Measurements from ENCODE around the gene RHBDF1. TPM values are rescaled to one million over a fixed set of nuclear protein-coding genes. Genes with fewer than 3 reads are reported as not detected.

Gene RHBDF1
- total and polyA plus RNA-seq, 2 of the 13 experiments (the other 11 are each of a cell fraction or from before 2014, with no cell fraction given) = 5.4 to 26.9 TPM

DNA sequence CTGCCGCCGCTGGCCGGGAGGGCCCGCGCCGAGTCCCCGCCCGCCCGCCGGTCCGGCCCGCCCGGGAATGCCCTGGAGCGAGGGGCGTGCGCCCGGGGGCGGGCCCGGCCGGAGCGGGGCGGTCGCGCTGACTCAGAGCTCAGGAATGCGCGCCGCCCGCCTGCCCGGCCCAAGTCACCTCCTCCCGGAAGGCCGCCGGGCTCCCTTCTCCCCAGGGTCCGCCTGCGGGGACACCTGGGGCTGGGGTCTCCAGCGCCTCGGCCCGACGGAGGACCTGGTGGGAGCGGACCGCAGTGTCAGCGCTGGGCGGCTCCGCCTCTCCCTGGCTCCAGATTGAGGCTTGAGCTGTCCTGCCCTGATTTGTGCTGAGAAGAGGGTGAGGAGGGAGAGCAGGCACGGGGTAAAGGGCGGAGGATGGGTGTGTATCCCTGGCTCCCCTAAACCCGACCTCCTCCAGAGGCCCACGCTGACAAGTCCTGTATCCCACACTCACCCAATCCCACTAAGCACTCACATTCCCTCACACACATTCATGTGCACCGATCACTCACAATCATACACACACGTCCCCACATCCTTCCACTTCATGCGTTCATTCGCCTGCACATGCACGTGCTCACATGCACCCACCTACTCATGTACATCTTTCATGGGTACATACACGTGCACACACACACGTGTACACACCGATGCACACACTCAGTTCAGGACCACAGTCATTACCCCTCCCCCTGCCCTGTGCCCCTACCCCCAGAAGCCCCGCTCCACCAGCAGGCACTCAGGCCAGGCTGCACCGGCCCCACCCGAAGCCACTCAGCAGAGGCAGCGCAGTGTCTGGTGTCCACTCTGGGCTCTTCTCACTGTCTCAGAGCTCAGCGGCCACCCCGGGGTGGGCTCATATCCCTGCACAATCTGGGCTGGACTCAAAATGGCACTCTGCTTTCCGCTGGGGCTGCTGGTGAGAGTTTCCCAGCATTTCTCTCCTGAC, at the start of gene RHBDF1 (continued):
- TF ChIP-seq, protein P1, sequence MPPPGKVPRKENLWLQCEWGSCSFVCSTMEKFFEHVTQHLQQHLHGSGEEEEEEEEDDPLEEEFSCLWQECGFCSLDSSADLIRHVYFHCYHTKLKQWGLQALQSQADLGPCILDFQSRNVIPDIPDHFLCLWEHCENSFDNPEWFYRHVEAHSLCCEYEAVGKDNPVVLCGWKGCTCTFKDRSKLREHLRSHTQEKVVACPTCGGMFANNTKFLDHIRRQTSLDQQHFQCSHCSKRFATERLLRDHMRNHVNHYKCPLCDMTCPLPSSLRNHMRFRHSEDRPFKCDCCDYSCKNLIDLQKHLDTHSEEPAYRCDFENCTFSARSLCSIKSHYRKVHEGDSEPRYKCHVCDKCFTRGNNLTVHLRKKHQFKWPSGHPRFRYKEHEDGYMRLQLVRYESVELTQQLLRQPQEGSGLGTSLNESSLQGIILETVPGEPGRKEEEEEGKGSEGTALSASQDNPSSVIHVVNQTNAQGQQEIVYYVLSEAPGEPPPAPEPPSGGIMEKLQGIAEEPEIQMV (CRISPR knock-in tag; IDR thresholded peaks at IDR 0.05; ENCODE audit: low read depth) = no peak
- TF ChIP-seq, protein P2, sequence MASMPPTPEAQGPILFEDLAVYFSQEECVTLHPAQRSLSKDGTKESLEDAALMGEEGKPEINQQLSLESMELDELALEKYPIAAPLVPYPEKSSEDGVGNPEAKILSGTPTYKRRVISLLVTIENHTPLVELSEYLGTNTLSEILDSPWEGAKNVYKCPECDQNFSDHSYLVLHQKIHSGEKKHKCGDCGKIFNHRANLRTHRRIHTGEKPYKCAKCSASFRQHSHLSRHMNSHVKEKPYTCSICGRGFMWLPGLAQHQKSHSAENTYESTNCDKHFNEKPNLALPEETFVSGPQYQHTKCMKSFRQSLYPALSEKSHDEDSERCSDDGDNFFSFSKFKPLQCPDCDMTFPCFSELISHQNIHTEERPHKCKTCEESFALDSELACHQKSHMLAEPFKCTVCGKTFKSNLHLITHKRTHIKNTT (CRISPR knock-in tag; IDR thresholded peaks at IDR 0.05) = no peak
- no peak for TF ChIP-seq ZNF264 (CRISPR knock-in tag; IDR thresholded peaks at IDR 0.05)
- no peak for TF ChIP-seq ZNF180 (CRISPR knock-in tag; IDR thresholded peaks at IDR 0.05; ENCODE audit: borderline replicate concordance, low read depth)
- no peak for TF ChIP-seq NFYB (CRISPR knock-in tag; IDR thresholded peaks at IDR 0.05)
- TF ChIP-seq ADNP (CRISPR knock-in tag; IDR thresholded peaks at IDR 0.05) = peak; percentile 87
- TF ChIP-seq HIVEP1 (CRISPR knock-in tag; IDR thresholded peaks at IDR 0.05) = no peak
- TF ChIP-seq RBM39 (IDR thresholded peaks at IDR 0.05; ENCODE audit: low read depth, low read length, poor library complexity, severe bottlenecking) = peak; percentile 68
- TF ChIP-seq, protein P3, sequence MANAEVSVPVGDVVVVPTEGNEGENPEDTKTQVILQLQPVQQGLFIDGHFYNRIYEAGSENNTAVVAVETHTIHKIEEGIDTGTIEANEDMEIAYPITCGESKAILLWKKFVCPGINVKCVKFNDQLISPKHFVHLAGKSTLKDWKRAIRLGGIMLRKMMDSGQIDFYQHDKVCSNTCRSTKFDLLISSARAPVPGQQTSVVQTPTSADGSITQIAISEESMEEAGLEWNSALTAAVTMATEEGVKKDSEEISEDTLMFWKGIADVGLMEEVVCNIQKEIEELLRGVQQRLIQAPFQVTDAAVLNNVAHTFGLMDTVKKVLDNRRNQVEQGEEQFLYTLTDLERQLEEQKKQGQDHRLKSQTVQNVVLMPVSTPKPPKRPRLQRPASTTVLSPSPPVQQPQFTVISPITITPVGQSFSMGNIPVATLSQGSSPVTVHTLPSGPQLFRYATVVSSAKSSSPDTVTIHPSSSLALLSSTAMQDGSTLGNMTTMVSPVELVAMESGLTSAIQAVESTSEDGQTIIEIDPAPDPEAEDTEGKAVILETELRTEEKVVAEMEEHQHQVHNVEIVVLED (CRISPR knock-in tag; IDR thresholded peaks at IDR 0.05; ENCODE audit: borderline replicate concordance) = no peak
- TF ChIP-seq, protein P4, sequence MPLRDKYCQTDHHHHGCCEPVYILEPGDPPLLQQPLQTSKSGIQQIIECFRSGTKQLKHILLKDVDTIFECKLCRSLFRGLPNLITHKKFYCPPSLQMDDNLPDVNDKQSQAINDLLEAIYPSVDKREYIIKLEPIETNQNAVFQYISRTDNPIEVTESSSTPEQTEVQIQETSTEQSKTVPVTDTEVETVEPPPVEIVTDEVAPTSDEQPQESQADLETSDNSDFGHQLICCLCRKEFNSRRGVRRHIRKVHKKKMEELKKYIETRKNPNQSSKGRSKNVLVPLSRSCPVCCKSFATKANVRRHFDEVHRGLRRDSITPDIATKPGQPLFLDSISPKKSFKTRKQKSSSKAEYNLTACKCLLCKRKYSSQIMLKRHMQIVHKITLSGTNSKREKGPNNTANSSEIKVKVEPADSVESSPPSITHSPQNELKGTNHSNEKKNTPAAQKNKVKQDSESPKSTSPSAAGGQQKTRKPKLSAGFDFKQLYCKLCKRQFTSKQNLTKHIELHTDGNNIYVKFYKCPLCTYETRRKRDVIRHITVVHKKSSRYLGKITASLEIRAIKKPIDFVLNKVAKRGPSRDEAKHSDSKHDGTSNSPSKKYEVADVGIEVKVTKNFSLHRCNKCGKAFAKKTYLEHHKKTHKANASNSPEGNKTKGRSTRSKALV (CRISPR knock-in tag; IDR thresholded peaks at IDR 0.05) = no peak
- TF ChIP-seq SRSF1 (optimal IDR thresholded peaks at IDR 0.05; ENCODE audit: low read depth, low read length) = no peak
- TF ChIP-seq MTF1 (CRISPR knock-in tag; IDR thresholded peaks at IDR 0.05) = no peak
- TF ChIP-seq THAP11 (CRISPR knock-in tag; IDR thresholded peaks at IDR 0.05) = no peak
- TF ChIP-seq, protein P5, sequence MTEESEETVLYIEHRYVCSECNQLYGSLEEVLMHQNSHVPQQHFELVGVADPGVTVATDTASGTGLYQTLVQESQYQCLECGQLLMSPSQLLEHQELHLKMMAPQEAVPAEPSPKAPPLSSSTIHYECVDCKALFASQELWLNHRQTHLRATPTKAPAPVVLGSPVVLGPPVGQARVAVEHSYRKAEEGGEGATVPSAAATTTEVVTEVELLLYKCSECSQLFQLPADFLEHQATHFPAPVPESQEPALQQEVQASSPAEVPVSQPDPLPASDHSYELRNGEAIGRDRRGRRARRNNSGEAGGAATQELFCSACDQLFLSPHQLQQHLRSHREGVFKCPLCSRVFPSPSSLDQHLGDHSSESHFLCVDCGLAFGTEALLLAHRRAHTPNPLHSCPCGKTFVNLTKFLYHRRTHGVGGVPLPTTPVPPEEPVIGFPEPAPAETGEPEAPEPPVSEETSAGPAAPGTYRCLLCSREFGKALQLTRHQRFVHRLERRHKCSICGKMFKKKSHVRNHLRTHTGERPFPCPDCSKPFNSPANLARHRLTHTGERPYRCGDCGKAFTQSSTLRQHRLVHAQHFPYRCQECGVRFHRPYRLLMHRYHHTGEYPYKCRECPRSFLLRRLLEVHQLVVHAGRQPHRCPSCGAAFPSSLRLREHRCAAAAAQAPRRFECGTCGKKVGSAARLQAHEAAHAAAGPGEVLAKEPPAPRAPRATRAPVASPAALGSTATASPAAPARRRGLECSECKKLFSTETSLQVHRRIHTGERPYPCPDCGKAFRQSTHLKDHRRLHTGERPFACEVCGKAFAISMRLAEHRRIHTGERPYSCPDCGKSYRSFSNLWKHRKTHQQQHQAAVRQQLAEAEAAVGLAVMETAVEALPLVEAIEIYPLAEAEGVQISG (CRISPR knock-in tag; IDR thresholded peaks at IDR 0.05) = peak; percentile 15; the same call in 1 of the 2 replicates
- no peak for TF ChIP-seq SCMH1 (CRISPR knock-in tag; IDR thresholded peaks at IDR 0.05; ENCODE audit: borderline replicate concordance)
- TF ChIP-seq RELA (CRISPR knock-in tag; IDR thresholded peaks at IDR 0.05) = no peak
- no peak for TF ChIP-seq FOXA3 (CRISPR knock-in tag; IDR thresholded peaks at IDR 0.05)
- no peak for TF ChIP-seq ZNF615 (CRISPR knock-in tag; IDR thresholded peaks at IDR 0.05; ENCODE audit: borderline replicate concordance)
- TF ChIP-seq SOX5 (CRISPR knock-in tag; IDR thresholded peaks at IDR 0.05; ENCODE audit: borderline replicate concordance) = no peak
- TF ChIP-seq ZNF274 (CRISPR knock-in tag; IDR thresholded peaks at IDR 0.05) = 0 out of 2 replicates have a peak, but pooled peaks have one; percentile 30

Data from HepG2 (cell line).